Osteocyte (in vitro differentiated cells): ENCODE measurements around the gene PTX3. TPM values are rescaled to one million over a fixed set of nuclear protein-coding genes. Genes with fewer than 3 reads are reported as not detected.

ENCODE experiments used
- DNase-seq: peaks from one replicate; pipeline ENCODE4 v3.0.0; 2021; ENCODE audit warnings: mixed read lengths; ENCODE audit not compliant: unreplicated experiment; ENCODE audit errors: extremely low spot score
- H3K27ac Mint-ChIP-seq: one replicate; pipeline ENCODE4 v1.8.0; 2021; ENCODE audit warnings: mild to moderate bottlenecking, mixed read lengths; ENCODE audit not compliant: unreplicated experiment
- H3K27me3 Mint-ChIP-seq: one replicate; pipeline ENCODE4 v1.8.0; 2021; ENCODE audit warnings: mixed read lengths; ENCODE audit not compliant: unreplicated experiment
- H3K36me3 Mint-ChIP-seq: one replicate; pipeline ENCODE4 v1.8.0; 2021; ENCODE audit warnings: mixed read lengths; ENCODE audit not compliant: unreplicated experiment
- H3K4me1 Mint-ChIP-seq: one replicate; pipeline ENCODE4 v1.8.0; 2021; ENCODE audit warnings: mixed read lengths; ENCODE audit not compliant: unreplicated experiment
- H3K4me3 Mint-ChIP-seq: one replicate; pipeline ENCODE4 v1.8.0; 2021; ENCODE audit warnings: mild to moderate bottlenecking, moderate library complexity, mixed read lengths; ENCODE audit not compliant: unreplicated experiment
- H3K9me3 Mint-ChIP-seq: one replicate; pipeline ENCODE4 v1.8.0; 2021; ENCODE audit warnings: mixed read lengths; ENCODE audit not compliant: unreplicated experiment
- total RNA-seq: library from RNA; stranded (reverse); gene quantifications from 2 replicates; pipeline ENCODE4 v1.2.1, GENCODE V29; 2021
- TF ChIP-seq, protein P1 (sequence below): fragments of 200-600 bp; sonication (generic); IDR thresholded peaks from 2 replicates; pipeline ENCODE4 v1.5.0; 2021; ENCODE audit warnings: antibody characterized with exemption, mild to moderate bottlenecking, moderate library complexity

The PTX3 gene
- total RNA-seq, 1 donor from 2014 or later = 51.8 TPM

DNA sequence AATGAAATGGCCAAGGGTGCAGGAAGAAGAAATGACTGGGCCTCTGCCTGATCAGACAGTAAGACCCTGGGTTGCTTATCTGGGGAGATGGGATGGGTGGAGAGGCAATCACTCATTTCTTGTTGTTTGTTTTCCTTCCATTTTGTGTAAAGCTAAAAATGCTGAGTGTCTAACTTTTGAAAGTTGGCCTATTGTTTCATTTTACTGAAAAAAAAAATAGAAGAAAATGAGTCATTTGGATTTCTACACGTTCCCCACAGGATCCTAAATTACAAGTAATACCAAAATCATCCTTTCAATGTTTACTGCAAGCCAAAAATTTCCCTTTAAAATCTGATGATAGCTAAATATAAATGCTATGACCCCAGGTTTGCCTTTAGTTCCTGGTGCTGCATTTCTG is 30.6 kb downstream of the PTX3 start:
- H3K4me3 Mint-ChIP-seq = no peak overlapping the region
- no peaks in the 10 kb centered on the region for H3K9me3 Mint-ChIP-seq
- no peaks in the 10 kb centered on the region for H3K36me3 Mint-ChIP-seq
- H3K4me1 Mint-ChIP-seq = peaks cover 26% of the 10 kb centered on the region
- peak overlapping the region; percentile 62 for H3K27ac Mint-ChIP-seq
- no peaks in the 10 kb centered on the region for H3K27me3 Mint-ChIP-seq
- TF ChIP-seq, protein P1, sequence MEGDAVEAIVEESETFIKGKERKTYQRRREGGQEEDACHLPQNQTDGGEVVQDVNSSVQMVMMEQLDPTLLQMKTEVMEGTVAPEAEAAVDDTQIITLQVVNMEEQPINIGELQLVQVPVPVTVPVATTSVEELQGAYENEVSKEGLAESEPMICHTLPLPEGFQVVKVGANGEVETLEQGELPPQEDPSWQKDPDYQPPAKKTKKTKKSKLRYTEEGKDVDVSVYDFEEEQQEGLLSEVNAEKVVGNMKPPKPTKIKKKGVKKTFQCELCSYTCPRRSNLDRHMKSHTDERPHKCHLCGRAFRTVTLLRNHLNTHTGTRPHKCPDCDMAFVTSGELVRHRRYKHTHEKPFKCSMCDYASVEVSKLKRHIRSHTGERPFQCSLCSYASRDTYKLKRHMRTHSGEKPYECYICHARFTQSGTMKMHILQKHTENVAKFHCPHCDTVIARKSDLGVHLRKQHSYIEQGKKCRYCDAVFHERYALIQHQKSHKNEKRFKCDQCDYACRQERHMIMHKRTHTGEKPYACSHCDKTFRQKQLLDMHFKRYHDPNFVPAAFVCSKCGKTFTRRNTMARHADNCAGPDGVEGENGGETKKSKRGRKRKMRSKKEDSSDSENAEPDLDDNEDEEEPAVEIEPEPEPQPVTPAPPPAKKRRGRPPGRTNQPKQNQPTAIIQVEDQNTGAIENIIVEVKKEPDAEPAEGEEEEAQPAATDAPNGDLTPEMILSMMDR = no peak
- DNase-seq = no peak

DNA sequence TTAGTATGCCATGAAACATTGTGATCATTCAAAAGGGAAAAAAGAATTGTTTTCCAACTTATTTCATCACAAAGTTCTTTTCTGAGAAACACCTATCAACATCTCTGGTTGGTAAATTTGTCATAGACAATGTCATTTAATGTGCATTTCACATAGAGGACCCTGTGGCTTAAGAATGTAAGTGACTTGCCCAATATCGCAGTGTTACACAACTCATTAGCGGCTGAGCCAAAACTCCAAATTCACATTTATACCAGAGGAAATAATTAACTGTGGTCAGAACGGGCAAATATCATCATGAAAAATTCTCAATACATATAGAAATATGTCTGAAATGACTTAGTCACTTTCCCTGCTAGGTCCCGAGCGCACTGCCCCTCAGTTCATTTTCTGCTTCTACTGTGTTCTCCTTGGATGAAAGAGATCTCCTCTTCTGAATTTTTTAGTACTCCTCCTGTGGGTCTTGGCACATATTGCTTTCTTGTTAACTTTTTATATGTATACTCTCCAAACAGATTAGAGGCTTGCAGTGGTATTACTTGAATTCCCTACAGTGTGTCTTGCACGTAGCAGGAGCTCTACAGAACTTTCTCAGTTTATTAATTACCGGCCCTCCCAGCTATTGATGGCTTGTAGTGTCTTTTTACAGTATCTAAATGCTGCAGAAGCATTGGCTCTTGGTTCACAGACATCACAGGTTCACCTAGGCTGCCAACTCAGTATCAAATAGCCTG is 33.1 kb downstream of the PTX3 start:
- Mint-ChIP-seq H3K4me3 (no peak overlapping the region), H3K36me3 (no peaks in the 10 kb centered on the region), H3K27ac (no peak overlapping the region), H3K4me1 (peaks cover 13% of the 10 kb centered on the region), H3K9me3 (no peaks in the 10 kb centered on the region), H3K27me3 (no peaks in the 10 kb centered on the region)
- DNase-seq = no peak
- TF ChIP-seq, protein P1 = no peak

- Mint-ChIP-seq H3K4me1 (peaks cover 13% of the 10 kb centered on the region), H3K4me3 (no peak overlapping the region), H3K27ac (no peak overlapping the region), H3K9me3 (no peaks in the 10 kb centered on the region), H3K27me3 (no peaks in the 10 kb centered on the region), H3K36me3 (no peaks in the 10 kb centered on the region)
- TF ChIP-seq, protein P1 = no peak
- DNase-seq = no peak
Observed at GRCh38 chr3:157471064-157471463, 34.4 kb downstream of the PTX3 start.

DNA sequence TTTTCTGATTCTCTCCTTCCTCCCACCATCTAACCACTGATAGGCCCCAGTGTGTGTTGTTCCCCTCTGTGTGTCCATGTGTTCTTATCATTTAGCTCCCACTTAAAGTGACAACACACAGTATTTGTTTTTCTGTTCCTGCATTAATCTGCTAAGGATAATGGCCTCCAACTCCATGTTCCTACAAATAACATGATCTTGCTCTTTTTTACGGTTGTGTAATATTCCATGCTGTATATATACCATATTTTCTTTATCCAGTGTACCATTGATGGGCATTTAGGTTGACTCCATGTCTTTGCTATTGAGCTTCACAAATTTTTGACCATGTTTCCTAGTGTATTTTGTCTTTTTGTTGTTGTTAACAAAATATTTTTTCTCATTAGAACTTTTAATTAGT is 36.0 kb downstream of the PTX3 start:
- no peaks in the 10 kb centered on the region for H3K27me3 Mint-ChIP-seq
- H3K4me1 Mint-ChIP-seq = peaks cover 2% of the 10 kb centered on the region

DNA sequence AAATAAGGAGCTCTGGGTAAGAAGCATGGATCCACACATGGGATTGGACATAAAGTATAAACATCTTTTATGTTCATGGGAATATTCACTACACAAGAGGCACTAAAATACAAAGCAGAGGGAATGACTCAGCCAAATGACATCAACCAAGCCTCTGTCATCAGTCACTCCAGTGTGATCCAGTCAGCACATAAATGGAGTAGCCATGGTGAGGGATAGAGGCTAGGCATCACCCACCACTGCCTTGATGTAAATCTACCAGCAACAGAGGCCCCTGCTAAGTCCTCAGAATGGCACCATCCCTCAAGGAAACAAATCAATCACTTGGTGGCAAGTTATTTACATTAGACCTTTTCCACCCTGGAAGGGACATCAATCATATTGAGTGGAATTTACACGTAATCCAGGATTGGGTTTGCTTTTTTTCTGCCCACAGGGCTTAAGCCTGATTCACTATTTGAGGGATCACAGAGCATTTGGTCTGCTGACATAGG is 39.3 kb downstream of the PTX3 start:
- Mint-ChIP-seq H3K27me3 (no peaks in the 10 kb centered on the region), H3K27ac (no peak overlapping the region)

More for the DNA sequence above, 36.0 kb downstream of the PTX3 start:
- TF ChIP-seq, protein P1 = no peak
- H3K36me3 Mint-ChIP-seq = no peaks in the 10 kb centered on the region
- no peak overlapping the region for H3K27ac Mint-ChIP-seq
- H3K9me3 Mint-ChIP-seq = no peaks in the 10 kb centered on the region
- H3K4me3 Mint-ChIP-seq = no peak overlapping the region
- DNase-seq = no peak

More for the DNA sequence above, 39.3 kb downstream of the PTX3 start:
- DNase-seq = no peak
- H3K4me3 Mint-ChIP-seq = no peak overlapping the region
- H3K9me3 Mint-ChIP-seq = no peaks in the 10 kb centered on the region
- TF ChIP-seq, protein P1 = no peak
- H3K4me1 Mint-ChIP-seq = no peaks in the 10 kb centered on the region
- no peaks in the 10 kb centered on the region for H3K36me3 Mint-ChIP-seq
